ENCODE data around the gene ZNF20.
"Not testable (repeated sequence)": the region's sequence is repeated elsewhere in the genome, so short reads cannot be mapped to it uniquely, and the experiment has no call there.

The ZNF20 gene

GRCh38 chr19:12141405-12141736, 1.2 kb upstream of the ZNF20 start:
- no peak for ATAC-seq (replicated peaks; ENCODE audit: extremely low read depth, poor library complexity, severe bottlenecking)
- Mint-ChIP-seq H3K9me3 (peaks cover 7% of the 10 kb centered on the region), H3K27ac (ENCODE audit: low read depth) (peak overlapping the region; percentile 56), H3K4me1 (peaks cover 35% of the 10 kb centered on the region), H3K36me3 (ENCODE audit: insufficient read depth) (peaks cover 15% of the 10 kb centered on the region), H3K27me3 (no peaks in the 10 kb centered on the region), H3K4me3 (peak overlapping the region; percentile 85)
- DNase-seq (ENCODE audit: low spot score in 2 of 2): no peak

DNA sequence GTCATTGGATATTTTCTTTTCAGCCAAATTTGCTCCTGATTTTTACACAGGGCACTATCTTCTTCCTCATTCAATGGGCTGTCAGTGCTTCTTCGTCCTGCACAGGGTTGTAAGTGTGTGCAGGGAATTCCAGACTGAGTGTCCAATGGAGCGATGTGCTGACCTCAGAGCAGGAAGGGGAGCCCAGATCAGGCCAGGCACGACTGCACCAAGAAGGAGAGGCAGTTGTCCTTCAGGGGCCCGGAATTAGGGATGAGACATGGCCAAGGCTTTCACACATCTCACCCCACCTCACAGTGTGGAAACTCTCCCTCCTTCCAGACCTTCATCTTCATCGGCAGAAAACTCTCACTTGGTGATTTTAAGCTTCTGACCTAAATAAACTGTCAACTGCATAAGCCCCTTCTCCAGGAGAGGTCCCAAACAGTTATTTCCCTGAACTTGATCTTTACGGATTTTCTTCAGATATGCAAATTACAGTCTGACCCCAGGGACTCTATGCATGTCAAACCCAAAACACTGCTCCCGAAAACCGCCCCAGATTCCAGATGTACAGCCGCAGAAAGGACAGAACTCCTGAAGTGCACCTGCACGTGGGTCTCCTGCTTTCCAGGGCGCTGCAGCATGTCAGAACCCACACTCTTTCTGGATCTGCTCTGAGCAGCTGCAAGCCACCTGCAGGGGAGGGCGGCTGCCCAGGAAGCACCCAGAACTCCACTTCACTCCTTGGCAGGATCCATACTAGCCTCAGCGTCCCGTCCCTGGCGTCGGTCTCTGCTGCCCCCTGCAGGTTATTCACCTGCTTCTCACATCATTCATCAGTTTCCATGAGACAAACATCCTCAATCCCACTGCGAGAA, 625 bp upstream of the ZNF20 start:
- peak overlapping the region; percentile 85 for H3K4me3 Mint-ChIP-seq
- H3K9me3 Mint-ChIP-seq: peaks cover 7% of the 10 kb centered on the region
- ATAC-seq (replicated peaks; ENCODE audit: extremely low read depth, poor library complexity, severe bottlenecking): peak; percentile 75
- H3K4me1 Mint-ChIP-seq: peaks cover 35% of the 10 kb centered on the region
- DNase-seq (ENCODE audit: low spot score in 2 of 2): peak; percentile 73 to 78
- H3K27me3 Mint-ChIP-seq: no peaks in the 10 kb centered on the region
- H3K36me3 Mint-ChIP-seq (ENCODE audit: insufficient read depth): peaks cover 12% of the 10 kb centered on the region
- peak overlapping the region; percentile 56 for H3K27ac Mint-ChIP-seq (ENCODE audit: low read depth)

DNA sequence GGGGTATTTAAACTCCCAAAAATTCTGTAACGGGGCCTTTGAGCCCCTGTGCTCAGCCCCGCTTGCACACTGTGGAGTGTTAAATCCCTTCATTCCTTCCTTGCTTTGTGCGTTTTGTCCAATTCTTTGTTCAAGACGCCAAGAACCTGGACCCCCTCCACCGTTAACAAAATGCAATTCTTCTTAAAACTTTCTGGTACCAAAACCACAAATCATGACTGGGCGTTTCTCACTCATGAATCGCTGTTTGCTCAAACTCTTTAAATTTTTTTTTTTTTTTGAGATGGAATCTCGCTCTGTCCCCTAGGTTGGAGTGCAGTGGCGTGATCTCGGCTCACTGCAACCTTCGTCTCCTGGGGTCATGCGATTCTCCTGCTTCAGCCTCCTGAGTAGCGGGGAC, 881 bp downstream of the ZNF20 start:
- peaks cover 35% of the 10 kb centered on the region for H3K4me1 Mint-ChIP-seq
- no peaks in the 10 kb centered on the region for H3K27me3 Mint-ChIP-seq
- ATAC-seq (replicated peaks; ENCODE audit: extremely low read depth, poor library complexity, severe bottlenecking) (no peak), DNase-seq (ENCODE audit: low spot score in 2 of 2) (no peak)
- H3K27ac Mint-ChIP-seq (ENCODE audit: low read depth): peak overlapping the region; percentile 56
- peak overlapping the region; percentile 85 for H3K4me3 Mint-ChIP-seq
- no peaks in the 10 kb centered on the region for H3K9me3 Mint-ChIP-seq
- H3K36me3 Mint-ChIP-seq (ENCODE audit: insufficient read depth): peaks cover 20% of the 10 kb centered on the region

- H3K27ac Mint-ChIP-seq (ENCODE audit: low read depth): no peak overlapping the region
- peaks cover 38% of the 10 kb centered on the region for H3K36me3 Mint-ChIP-seq (ENCODE audit: insufficient read depth)
- H3K4me3 Mint-ChIP-seq: peak overlapping the region; percentile 30
- ATAC-seq (replicated peaks; ENCODE audit: extremely low read depth, poor library complexity, severe bottlenecking) (no peak), DNase-seq (ENCODE audit: low spot score in 2 of 2) (no peak)
- no peaks in the 10 kb centered on the region for H3K27me3 Mint-ChIP-seq
- H3K9me3 Mint-ChIP-seq: no peaks in the 10 kb centered on the region
- peaks cover 35% of the 10 kb centered on the region for H3K4me1 Mint-ChIP-seq
These were observed 2.8 kb downstream of the ZNF20 start for GRCh38 chr19:12137221-12137940.

DNA sequence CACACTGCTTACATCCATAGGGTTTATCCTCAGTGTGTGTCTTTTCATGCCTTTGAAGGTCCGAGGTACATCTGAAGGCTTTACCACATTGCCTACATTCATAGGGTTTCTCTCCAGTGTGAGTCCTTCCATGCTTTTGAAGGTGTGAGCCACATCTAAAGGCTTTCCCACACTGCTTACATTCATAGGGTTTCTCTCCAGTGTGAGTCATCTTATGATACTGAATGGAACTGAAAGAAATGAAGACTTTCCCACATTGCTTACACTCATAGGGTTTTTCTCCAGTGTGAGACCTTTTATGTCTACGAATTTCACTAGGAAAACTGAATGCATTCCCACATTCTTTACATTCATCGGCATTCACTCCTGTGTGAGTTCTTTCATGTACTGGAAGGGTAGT, 7.1 kb downstream of the ZNF20 start:
- DNase-seq (ENCODE audit: low spot score in 2 of 2) (no peak), ATAC-seq (replicated peaks; ENCODE audit: extremely low read depth, poor library complexity, severe bottlenecking) (no peak)
- H3K36me3 Mint-ChIP-seq (ENCODE audit: insufficient read depth): peaks cover 37% of the 10 kb centered on the region
- no peak overlapping the region for H3K4me3 Mint-ChIP-seq
- H3K27ac Mint-ChIP-seq (ENCODE audit: low read depth): no peak overlapping the region
- peaks cover 1% of the 10 kb centered on the region for H3K9me3 Mint-ChIP-seq
- peaks cover 9% of the 10 kb centered on the region for H3K4me1 Mint-ChIP-seq
- H3K27me3 Mint-ChIP-seq: no peaks in the 10 kb centered on the region

GRCh38 chr19:12126707-12127106, 13.4 kb downstream of the ZNF20 start:
- H3K27ac Mint-ChIP-seq (ENCODE audit: low read depth): no peak overlapping the region
- H3K27me3 Mint-ChIP-seq: no peaks in the 10 kb centered on the region
- DNase-seq (ENCODE audit: low spot score in 2 of 2) (no peak), ATAC-seq (replicated peaks; ENCODE audit: extremely low read depth, poor library complexity, severe bottlenecking) (no peak)
- H3K36me3 Mint-ChIP-seq (ENCODE audit: insufficient read depth): peaks cover 2% of the 10 kb centered on the region
- H3K4me1 Mint-ChIP-seq: no peaks in the 10 kb centered on the region
- H3K9me3 Mint-ChIP-seq: peaks cover 5% of the 10 kb centered on the region
- H3K4me3 Mint-ChIP-seq: no peak overlapping the region

- H3K4me1 Mint-ChIP-seq: no peaks in the 10 kb centered on the region
- H3K27me3 Mint-ChIP-seq: no peaks in the 10 kb centered on the region
- DNase-seq (ENCODE audit: low spot score in 2 of 2): no peak
- no peaks in the 10 kb centered on the region for H3K36me3 Mint-ChIP-seq (ENCODE audit: insufficient read depth)
- H3K4me3 Mint-ChIP-seq: no peak overlapping the region
- peaks cover 6% of the 10 kb centered on the region for H3K9me3 Mint-ChIP-seq
- ATAC-seq (replicated peaks; ENCODE audit: extremely low read depth, poor library complexity, severe bottlenecking): no peak
- H3K27ac Mint-ChIP-seq (ENCODE audit: low read depth): no peak overlapping the region
These were observed 22.8 kb downstream of the ZNF20 start for GRCh38 chr19:12117201-12117970.

DNA sequence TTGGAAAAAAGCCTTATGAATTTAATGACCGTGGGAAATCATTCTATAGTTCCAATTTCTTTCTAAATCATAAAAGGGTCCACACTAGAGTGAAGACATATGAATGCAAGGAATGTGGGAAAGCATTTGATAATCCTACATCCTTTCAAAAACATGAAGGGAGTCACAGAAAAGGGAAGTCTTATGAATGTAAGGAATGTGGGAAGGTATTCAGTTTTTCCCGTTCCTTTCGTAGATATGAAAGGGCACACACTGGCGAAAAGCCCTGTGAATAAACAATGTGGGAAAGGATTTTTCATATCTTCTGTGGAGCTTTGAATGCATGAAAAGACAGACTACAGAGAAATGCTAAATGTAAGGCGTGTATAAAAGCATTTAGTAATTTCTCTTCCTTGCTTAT, 27.0 kb downstream of the ZNF20 start:
- DNase-seq (ENCODE audit: low spot score in 2 of 2): no peak
- ATAC-seq (replicated peaks; ENCODE audit: extremely low read depth, poor library complexity, severe bottlenecking): no peak
- no peaks in the 10 kb centered on the region for H3K36me3 Mint-ChIP-seq (ENCODE audit: insufficient read depth)
- H3K27ac Mint-ChIP-seq (ENCODE audit: low read depth): no peak overlapping the region
- H3K9me3 Mint-ChIP-seq: peaks cover 11% of the 10 kb centered on the region
- H3K27me3 Mint-ChIP-seq: no peaks in the 10 kb centered on the region
- H3K4me1 Mint-ChIP-seq: no peaks in the 10 kb centered on the region
- no peak overlapping the region for H3K4me3 Mint-ChIP-seq

DNA sequence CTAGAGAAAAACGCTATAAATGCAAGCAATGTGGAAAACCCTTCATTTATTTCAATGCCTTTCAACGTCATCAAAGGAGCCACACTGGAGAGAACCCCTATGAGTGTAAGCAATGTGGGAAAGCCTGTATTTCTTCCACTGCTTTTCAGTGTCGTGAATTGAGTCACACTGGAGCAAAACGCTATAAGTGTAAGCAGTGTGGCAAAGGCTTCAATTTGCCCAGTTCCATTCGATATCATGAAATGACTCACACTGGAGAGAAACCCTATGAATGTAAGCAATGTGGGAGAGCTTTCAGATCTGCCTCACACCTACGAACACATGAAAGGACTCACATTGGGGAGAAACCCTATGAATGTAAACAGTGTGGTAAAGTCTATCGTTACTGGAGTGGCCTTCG, 27.4 kb downstream of the ZNF20 start:
- DNase-seq (ENCODE audit: low spot score in 2 of 2) (no peak), ATAC-seq (replicated peaks; ENCODE audit: extremely low read depth, poor library complexity, severe bottlenecking) (no peak)
- Mint-ChIP-seq H3K9me3 (peaks cover 11% of the 10 kb centered on the region), H3K4me1 (no peaks in the 10 kb centered on the region), H3K27me3 (no peaks in the 10 kb centered on the region), H3K4me3 (no peak overlapping the region), H3K27ac (ENCODE audit: low read depth) (no peak overlapping the region), H3K36me3 (ENCODE audit: insufficient read depth) (no peaks in the 10 kb centered on the region)

GRCh38 chr19:12111943-12112637, 28.1 kb downstream of the ZNF20 start:
- Mint-ChIP-seq H3K4me1 (no peaks in the 10 kb centered on the region), H3K9me3 (peaks cover 11% of the 10 kb centered on the region), H3K27me3 (no peaks in the 10 kb centered on the region), H3K27ac (ENCODE audit: low read depth) (no peak overlapping the region), H3K4me3 (no peak overlapping the region), H3K36me3 (ENCODE audit: insufficient read depth) (no peaks in the 10 kb centered on the region)
- DNase-seq (ENCODE audit: low spot score in 2 of 2): no peak
- ATAC-seq (replicated peaks; ENCODE audit: extremely low read depth, poor library complexity, severe bottlenecking): no peak

DNA sequence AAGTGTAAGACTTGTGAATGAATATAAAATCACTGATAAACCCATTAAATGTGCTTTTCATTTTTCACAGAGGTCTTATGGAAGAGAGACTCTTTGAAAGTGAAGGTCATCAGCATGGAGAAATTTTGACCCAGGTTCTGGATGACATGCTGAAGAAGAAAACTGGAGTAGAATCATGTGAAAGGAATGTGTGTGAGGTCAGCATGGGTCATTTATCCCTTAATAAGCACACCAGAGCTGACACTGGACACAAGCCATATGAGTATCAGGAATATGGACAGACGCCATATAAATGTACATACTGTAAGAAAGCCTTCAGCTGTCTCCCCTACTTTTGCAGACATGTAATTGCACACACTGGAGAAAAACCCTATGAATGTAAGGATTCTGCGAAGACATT, 29.0 kb downstream of the ZNF20 start:
- DNase-seq (ENCODE audit: low spot score in 2 of 2) (no peak), ATAC-seq (replicated peaks; ENCODE audit: extremely low read depth, poor library complexity, severe bottlenecking) (no peak)
- Mint-ChIP-seq H3K27me3 (no peaks in the 10 kb centered on the region), H3K36me3 (ENCODE audit: insufficient read depth) (no peaks in the 10 kb centered on the region), H3K4me3 (no peak overlapping the region), H3K9me3 (peaks cover 11% of the 10 kb centered on the region), H3K4me1 (no peaks in the 10 kb centered on the region), H3K27ac (ENCODE audit: low read depth) (no peak overlapping the region)

DNA sequence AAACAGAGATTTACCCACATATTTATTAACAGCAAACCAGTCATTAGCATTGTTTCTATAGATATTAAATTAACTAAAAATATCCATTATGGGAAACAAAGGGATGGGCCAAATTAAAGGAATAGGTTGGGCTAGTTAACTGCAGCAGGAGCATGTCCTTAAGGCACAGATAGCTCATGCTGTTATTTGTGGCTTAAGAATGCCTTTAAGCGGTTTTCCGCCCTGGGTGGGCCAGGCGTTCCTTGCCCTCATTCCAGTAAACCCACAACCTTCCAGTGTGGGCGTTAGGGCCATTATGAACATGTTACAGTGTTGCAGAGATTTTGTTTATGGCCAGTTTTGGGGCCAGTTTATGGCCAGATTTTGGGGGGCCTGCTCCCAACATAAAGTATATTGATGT, 36.2 kb downstream of the ZNF20 start:
- H3K36me3 Mint-ChIP-seq (ENCODE audit: insufficient read depth); DNase-seq (ENCODE audit: low spot score in 2 of 2); H3K27ac Mint-ChIP-seq (ENCODE audit: low read depth); H3K4me1 Mint-ChIP-seq; H3K9me3 Mint-ChIP-seq; H3K27me3 Mint-ChIP-seq; H3K4me3 Mint-ChIP-seq; ATAC-seq (replicated peaks; ENCODE audit: extremely low read depth, poor library complexity, severe bottlenecking): not testable (repeated sequence)

All from central memory CD8-positive, alpha-beta T cell (primary cell).